DMS53 treated with DMSO at 0.1 percent for 48 hours (cell line): ENCODE measurements around the gene SLC12A1.
A peak's percentile ranks its signal among the peaks of the same experiment; 100 is the strongest.

ENCODE experiments used
- DNase-seq: peaks from one replicate; lab custom pipeline; 2025; ENCODE audit not compliant: unreplicated experiment; lab: John Stamatoyannopoulos, UW

SLC12A1 gene

DNA sequence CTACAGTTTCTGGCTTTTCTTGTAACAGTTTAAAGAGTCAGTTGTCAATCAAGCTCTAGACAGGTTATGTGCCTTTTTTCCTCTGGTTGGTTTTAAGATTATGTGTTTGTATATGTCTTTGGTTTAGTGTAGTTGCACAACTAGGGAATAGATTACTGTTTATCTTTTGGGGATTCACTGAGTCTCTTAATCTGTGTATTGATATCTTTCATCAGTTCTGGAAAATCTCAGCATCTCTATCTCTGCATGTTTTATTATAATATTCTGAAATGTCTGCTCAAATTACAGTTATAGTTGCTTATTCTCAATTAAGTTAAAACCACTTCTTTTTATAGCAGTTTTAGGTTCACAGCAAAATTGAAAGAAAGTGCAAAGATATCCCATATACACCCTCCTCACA lies 139.4 kb downstream of the SLC12A1 start:
- DNase-seq, result no peak

DNA sequence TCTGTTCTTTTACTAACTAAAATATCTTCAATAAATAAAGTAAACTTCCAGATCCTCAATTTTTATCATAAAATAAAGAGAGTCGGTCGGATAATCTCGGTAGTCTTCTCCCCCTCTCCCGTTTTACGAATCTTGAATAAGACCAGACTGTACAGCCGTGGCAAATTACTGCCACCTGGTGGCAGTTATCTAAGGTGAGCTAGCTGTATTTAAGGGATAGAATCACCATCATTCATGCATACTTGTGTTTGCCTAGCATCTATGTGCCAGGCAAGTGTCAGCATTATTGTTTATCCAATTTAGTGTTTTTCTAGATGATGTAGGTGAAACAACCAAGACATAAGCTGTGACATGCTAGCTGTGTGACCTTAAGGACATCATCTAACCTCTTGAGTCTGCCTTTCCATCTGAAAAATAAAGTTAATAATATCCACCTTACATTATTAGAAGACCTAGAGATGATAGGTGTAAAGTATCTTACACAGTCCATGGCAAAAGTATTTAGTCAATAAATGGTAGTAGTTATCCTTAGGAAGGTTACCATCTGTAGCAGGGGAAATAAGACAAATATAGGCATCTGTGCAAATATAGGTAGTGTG lies 146.5 kb downstream of the SLC12A1 start:
- peak; percentile 71 for DNase-seq
